K562 (cell line): ENCODE measurements around the gene CFAP73. TPM values are rescaled to one million over a fixed set of nuclear protein-coding genes. Genes with fewer than 3 reads are reported as not detected.

Experiments
- ATAC-seq: fragments of 200-7000 bp; cut with Tn5 transposase; 3 replicates; pipeline ENCODE4 v1.9.1; 2020; ENCODE audit warnings: moderate library complexity
- BruUV-seq: library from RNA; stranded (reverse); fragments of 400-500 nt; replicated peaks from 2 replicates; lab custom pipeline; 2021; lab: Mats Ljungman, UMichigan
- CTCF ChIA-PET: fragments of 300-600 bp; formaldehyde crosslinking; extraction: SDS; loops from one replicate; lab custom pipeline; 2021; ENCODE audit warnings: low intra/inter-chr PET ratio; lab: Yijun Ruan, JAX
- POLR2A ChIA-PET: fragments of 300-600, 350-650 bp; sonication (Branson Sonifier 250); formaldehyde crosslinking; extraction: SDS; loops from one replicate; lab custom pipeline; 2021; ENCODE audit warnings: antibody characterized with exemption, inconsistent platforms; lab: Yijun Ruan, JAX
- DNase-seq, 4 experiments: peaks; one replicate each; pipeline versions ENCODE4 v3.0.0 to v3.0.0-alpha.2; 2011 to 2018; ENCODE audit warnings: low spot score in 3 of 4, mixed read lengths in 3 of 4; ENCODE audit errors: extremely low read depth in 1 of 4
- FAIRE-seq: peaks from 2 replicates; lab custom pipeline; 2011; peaks lifted over from hg19 to GRCh38; lab: Jason Lieb, UNC
- H2AFZ ChIP-seq: 2 replicates; pipeline ENCODE4 v1.6.0; 2011; ENCODE audit warnings: low read depth, low read length, control low read depth, inconsistent platforms
- H3K27ac ChIP-seq: fragments of 200-600 bp; 3 replicates; pipeline ENCODE4 v1.8.0; 2011; ENCODE audit warnings: low read depth, mild to moderate bottlenecking, control low read depth, inconsistent platforms, low read length, moderate library complexity, mixed read lengths; ENCODE audit errors: extremely low read depth
- H3K27me3 ChIP-seq, 2 experiments: fragments of 300-600 bp in 1 of 2; 2 replicates in 1 of 2; 3 replicates in 1 of 2; pipeline versions ENCODE4 v1.6.0 to v1.8.0; 2011; ENCODE audit warnings: inconsistent platforms in 2 of 2, low read length in 2 of 2, mild to moderate bottlenecking in 1 of 2, mixed read lengths in 1 of 2, moderate library complexity in 1 of 2; ENCODE audit not compliant: control insufficient read depth in 2 of 2, insufficient read depth in 2 of 2
- H3K36me3 ChIP-seq: fragments of 300-600 bp; 3 replicates; pipeline ENCODE4 v1.8.0; 2011; ENCODE audit warnings: mild to moderate bottlenecking, low read length, inconsistent platforms; ENCODE audit not compliant: control insufficient read depth, insufficient read depth
- H3K4me1 ChIP-seq, 2 experiments: fragments of 200-600 bp in 1 of 2; replicated peaks in 1 of 2; 2 replicates in 1 of 2; 3 replicates in 1 of 2; pipeline versions ENCODE4 v1.5.1 to v1.8.0; 2011; ENCODE audit warnings: inconsistent platforms in 2 of 2, low read length in 2 of 2, mild to moderate bottlenecking in 1 of 2, mixed read lengths in 1 of 2, moderate library complexity in 1 of 2; ENCODE audit not compliant: control insufficient read depth in 2 of 2, insufficient read depth in 2 of 2
- H3K4me2 ChIP-seq: 2 replicates; pipeline ENCODE4 v1.6.1; 2011; ENCODE audit warnings: low read length, control low read depth, inconsistent platforms, mixed read lengths; ENCODE audit not compliant: insufficient read depth
- H3K4me3 ChIP-seq: fragments of 200-600 bp; sonication (generic), shearing (Covaris generic); 2 replicates; pipeline ENCODE4 v1.5.1; 2016; ENCODE audit warnings: control low read depth, inconsistent platforms
- H3K79me2 ChIP-seq: fragments of 200-600 bp; 3 replicates; pipeline ENCODE4 v1.8.0; 2011; ENCODE audit warnings: low read length, inconsistent platforms; ENCODE audit not compliant: control insufficient read depth, insufficient read depth
- H3K9ac ChIP-seq, 2 experiments: 2 replicates each; pipeline versions ENCODE4 v1.6.0 to v1.6.1; 2011; ENCODE audit warnings: low read depth in 2 of 2, low read length in 2 of 2, control low read depth in 1 of 2, inconsistent platforms in 1 of 2, mild to moderate bottlenecking in 1 of 2, mixed read lengths in 1 of 2; ENCODE audit not compliant: insufficient read depth in 1 of 2
- H3K9me1 ChIP-seq: one replicate; pipeline ENCODE4 v1.6.0; 2011; ENCODE audit warnings: inconsistent platforms, mild to moderate bottlenecking, low read length, moderate library complexity; ENCODE audit not compliant: control insufficient read depth, insufficient read depth
- H3K9me3 ChIP-seq: replicated peaks from 2 replicates; pipeline ENCODE4 v1.5.1; 2011; ENCODE audit warnings: low read depth, low read length, inconsistent platforms; ENCODE audit not compliant: control insufficient read depth, insufficient read depth
- H4K20me1 ChIP-seq: replicated peaks from 2 replicates; pipeline ENCODE4 v1.6.1; 2011; ENCODE audit warnings: low read length, inconsistent platforms, mixed read lengths; ENCODE audit not compliant: control insufficient read depth, insufficient read depth
- CBFB ChIP-seq: sonication (generic); formaldehyde crosslinking; IDR thresholded peaks from 2 replicates; pipeline ENCODE4 v1.4.0; 2020; ENCODE audit warnings: mild to moderate bottlenecking, missing genetic modification reagents
- CREB1 ChIP-seq, 2 experiments: sonication (generic) in 1 of 2; formaldehyde crosslinking in 1 of 2; IDR thresholded peaks; 2 replicates each; pipeline versions ENCODE4 v1.6.1 to v1.8.0; 2012 to 2022; ENCODE audit warnings: inconsistent platforms in 1 of 2, mild to moderate bottlenecking in 1 of 2, missing genetic modification reagents in 1 of 2, moderate library complexity in 1 of 2
- CREBBP ChIP-seq: IDR thresholded peaks from one replicate; pipeline ENCODE4 v1.6.1; 2012; ENCODE audit warnings: low read depth, mild to moderate bottlenecking, control low read depth, inconsistent platforms, low read length
- ELF4 ChIP-seq: fragments of 450-650 bp; formaldehyde crosslinking; IDR thresholded peaks from 2 replicates; pipeline ENCODE4 v1.4.0; 2022; ENCODE audit warnings: missing genetic modification characterization
- FUS ChIP-seq: fragments of 200-400 bp; formaldehyde crosslinking; optimal IDR thresholded peaks from 2 replicates; pipeline ENCODE3; 2017; ENCODE audit warnings: low read depth, low read length
- IRF2 ChIP-seq: sonication (generic); formaldehyde crosslinking; IDR thresholded peaks from 2 replicates; pipeline ENCODE4 v1.8.1; 2022; ENCODE audit warnings: mild to moderate bottlenecking, missing genetic modification reagents
- LCOR ChIP-seq: sonication (generic); formaldehyde crosslinking; IDR thresholded peaks from 2 replicates; pipeline ENCODE4 v1.8.0; 2022; ENCODE audit warnings: mild to moderate bottlenecking, missing genetic modification reagents
- SAFB2 ChIP-seq: fragments of 200-400 bp; formaldehyde crosslinking; IDR thresholded peaks from 2 replicates; pipeline ENCODE4 v1.6.1; 2018; ENCODE audit warnings: borderline replicate concordance, low read length, low read depth, moderate library complexity; ENCODE audit not compliant: severe bottlenecking
- SMAD4 ChIP-seq: fragments of 250-450 bp; sonication (Bioruptor Pico); conservative IDR thresholded peaks from 2 replicates; pipeline ENCODE4 v1.8.0; 2021; ENCODE audit warnings: inconsistent platforms, mild to moderate bottlenecking, moderate library complexity
- STAT5A ChIP-seq: IDR thresholded peaks from 2 replicates; pipeline ENCODE4 v1.6.1; 2012; ENCODE audit warnings: low read length, inconsistent platforms, borderline replicate concordance
- TCF3 ChIP-seq: sonication (generic); formaldehyde crosslinking; IDR thresholded peaks from 2 replicates; pipeline ENCODE4 v1.4.0; 2020; ENCODE audit warnings: mild to moderate bottlenecking, missing genetic modification reagents
- XRCC5 ChIP-seq: fragments of 200-400 bp; formaldehyde crosslinking; IDR thresholded peaks from 2 replicates; pipeline ENCODE4 v1.6.1; 2017; ENCODE audit warnings: low read depth, mild to moderate bottlenecking, low read length
- ZNF146 ChIP-seq: IDR thresholded peaks from one replicate; pipeline ENCODE4 v1.6.1; 2018; ENCODE audit warnings: missing compliant biosample characterization; ENCODE audit not compliant: unreplicated experiment
- ZNF696 ChIP-seq: fragments of 250-450 bp; sonication (Bioruptor Pico); conservative IDR thresholded peaks from 2 replicates; pipeline ENCODE4 v1.4.0; 2020; ENCODE audit warnings: mild to moderate bottlenecking, moderate library complexity
- WGBS: fragments of 100-300 bp; shearing (Covaris generic); methylation state at CpG from one replicate; pipeline ENCODE4 v1.1.6; 2016; ENCODE audit warnings: low coverage, mixed read lengths; ENCODE audit not compliant: insufficient coverage; ENCODE audit errors: missing lambda C conversion rate; 5-methylcytosine and 5-hydroxymethylcytosine counted together
- in situ Hi-C: fragments of 300-500 bp; cut with MboI; formaldehyde crosslinking; loops from 4 replicates; pipeline ENCODE4 v1.15.0; 2018; ENCODE audit warnings: inconsistent platforms, mixed read lengths
- intact Hi-C: fragments of 100-400 bp; cut with micrococcal nuclease; formaldehyde crosslinking; loops from 2 replicates; pipeline ENCODE4 v1.14.2; 2022
- polyA plus RNA-seq, 8 experiments: library from polyadenylated mRNA; depleted of rRNA in 4 of 8; stranded (reverse) in 5 of 8; unstranded in 3 of 8; fragments of >200 nt; fragmentation: Nextera tagmentation in 2 of 8; fragmentation: Illumina TruSeq in 1 of 8; extraction: Ambion mirVana in 2 of 8; extraction: Trizol in 1 of 8; gene quantifications; 2 replicates each; pipeline versions ENCODE4 v1.2.1 to v1.2.3, GENCODE V29; 2011 to 2014; ENCODE audit warnings: inconsistent platforms in 1 of 8, missing spikeins in 1 of 8
- total RNA-seq, 7 experiments: library from RNA; depleted of rRNA in 6 of 7; stranded (reverse); fragments of >200 nt in 6 of 7; fragmentation: Illumina TruSeq in 2 of 7; extraction: Trizol in 2 of 7; gene quantifications; 2 replicates each; pipeline versions ENCODE4 v1.2.1 to v1.2.3, GENCODE V29; 2011 to 2021; ENCODE audit warnings: low replicate concordance in 1 of 7
- TF ChIP-seq, protein P1 (sequence below): fragments of 250-450 bp; sonication (Bioruptor Pico); IDR thresholded peaks from 2 replicates; pipeline ENCODE4 v1.8.0; 2021; ENCODE audit warnings: mild to moderate bottlenecking, moderate library complexity
- TF ChIP-seq, protein P2 (sequence below): sonication (generic); formaldehyde crosslinking; IDR thresholded peaks from 2 replicates; pipeline ENCODE4 v1.8.0; 2022; ENCODE audit warnings: mild to moderate bottlenecking, missing genetic modification reagents

The CFAP73 gene
- total and polyA plus RNA-seq, 9 of the 15 experiments (the other 6 are each of a cell fraction or from before 2014, with no cell fraction given): not detected

DNA sequence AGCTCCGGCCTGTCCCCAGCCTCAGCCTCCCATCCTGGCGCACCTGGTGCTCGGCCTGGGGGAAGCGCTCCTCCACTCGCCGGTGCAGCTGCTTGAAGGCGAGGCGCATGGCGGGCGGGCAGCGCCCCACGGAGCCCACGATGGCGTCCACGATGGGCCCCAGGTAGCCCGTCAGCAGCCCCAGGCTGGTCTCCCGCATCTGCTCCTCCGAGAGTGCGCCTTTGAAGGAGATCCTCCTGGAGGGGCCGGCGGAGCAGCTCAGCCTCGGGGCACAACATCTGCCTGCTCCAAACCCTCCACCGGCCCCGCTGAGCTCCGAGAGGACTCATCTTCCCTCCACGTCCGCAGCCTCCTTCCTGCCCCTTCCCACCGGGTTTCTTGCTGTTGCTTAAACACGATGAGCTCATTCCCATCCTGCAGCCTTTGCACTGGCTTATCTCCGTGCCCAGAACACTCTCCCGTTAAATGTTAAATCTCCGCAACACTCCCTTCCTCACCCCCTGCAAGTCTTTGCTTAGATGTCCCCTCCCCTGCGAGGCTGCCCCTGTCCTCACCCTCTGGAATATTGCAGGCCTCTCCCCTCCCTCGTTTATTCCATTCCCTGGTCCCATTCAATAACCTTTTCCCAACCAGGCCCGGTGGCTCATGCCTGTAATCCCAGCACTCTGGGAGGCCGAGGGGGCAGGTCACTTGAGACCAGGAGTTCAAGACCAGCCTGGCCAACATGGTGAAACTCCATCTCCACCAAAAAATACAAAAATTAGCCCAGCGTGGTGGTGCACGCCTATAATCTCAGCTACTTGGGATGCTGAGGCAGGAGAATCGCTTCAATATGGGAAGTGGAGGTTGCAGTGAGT is 37.3 kb upstream of the CFAP73 start:
- H3K27me3 ChIP-seq: peaks cover 31 to 67% of the 10 kb centered on the region in 2 experiments; a peak in 4 of 5 replicates
- CTCF ChIA-PET: no interaction called here
- H3K9me3 ChIP-seq: no peaks in the 10 kb centered on the region
- H3K79me2 ChIP-seq: no peaks in the 10 kb centered on the region
- H3K4me2 ChIP-seq: no peak overlapping the region
- BruUV-seq: no TSS peak
- peaks cover 2% of the 10 kb centered on the region for H3K9me1 ChIP-seq
- no peak for DNase-seq
- H3K27ac ChIP-seq: no peak overlapping the region
- POLR2A ChIA-PET: interaction anchor here (0.8 kb wide), 1 partner anchor 15 kb away, joined by 3 read pairs; no protein-coding TSS in a partner anchor
- no peak for FAIRE-seq
- intact Hi-C loops: no loop called here
- H4K20me1 ChIP-seq: peaks cover 17% of the 10 kb centered on the region; the same call in 1 of the 2 replicates
- peak overlapping the region in 1 of 2 experiments; percentile 17; a peak in 1 of 4 replicates for H3K9ac ChIP-seq
- H2AFZ ChIP-seq: no peak overlapping the region
- peaks cover 0 to 21% of the 10 kb centered on the region in 2 experiments; a peak in 1 of 5 replicates for H3K4me1 ChIP-seq
- no peaks in the 10 kb centered on the region for H3K36me3 ChIP-seq
- in situ Hi-C loops: no loop called here
- no peak overlapping the region for H3K4me3 ChIP-seq
- WGBS: 9% methylated on average over 30 of the region's 39 CpGs
- ATAC-seq: peak; percentile 16; the same call in 2 of the 3 replicates
- TF ChIP-seq TCF3 (CRISPR knock-in tag): peak; percentile 32; the same call in 1 of the 2 replicates
- TF ChIP-seq CBFB (CRISPR knock-in tag): no peak
- TF ChIP-seq STAT5A: no peak
- TF ChIP-seq, protein P1, sequence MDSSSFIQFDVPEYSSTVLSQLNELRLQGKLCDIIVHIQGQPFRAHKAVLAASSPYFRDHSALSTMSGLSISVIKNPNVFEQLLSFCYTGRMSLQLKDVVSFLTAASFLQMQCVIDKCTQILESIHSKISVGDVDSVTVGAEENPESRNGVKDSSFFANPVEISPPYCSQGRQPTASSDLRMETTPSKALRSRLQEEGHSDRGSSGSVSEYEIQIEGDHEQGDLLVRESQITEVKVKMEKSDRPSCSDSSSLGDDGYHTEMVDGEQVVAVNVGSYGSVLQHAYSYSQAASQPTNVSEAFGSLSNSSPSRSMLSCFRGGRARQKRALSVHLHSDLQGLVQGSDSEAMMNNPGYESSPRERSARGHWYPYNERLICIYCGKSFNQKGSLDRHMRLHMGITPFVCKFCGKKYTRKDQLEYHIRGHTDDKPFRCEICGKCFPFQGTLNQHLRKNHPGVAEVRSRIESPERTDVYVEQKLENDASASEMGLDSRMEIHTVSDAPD (CRISPR knock-in tag): no peak
- TF ChIP-seq IRF2 (CRISPR knock-in tag): no peak
- TF ChIP-seq XRCC5: no peak
- no peak for TF ChIP-seq ZNF146 (CRISPR knock-in tag)
- no peak for TF ChIP-seq LCOR (CRISPR knock-in tag)
- no peak for TF ChIP-seq ZNF696
- TF ChIP-seq CREBBP: no peak
- no peak for TF ChIP-seq FUS
- no peak for TF ChIP-seq ELF4
- no peak for TF ChIP-seq SAFB2
- TF ChIP-seq SMAD4 (CRISPR knock-in tag): no peak
- TF ChIP-seq, protein P2, sequence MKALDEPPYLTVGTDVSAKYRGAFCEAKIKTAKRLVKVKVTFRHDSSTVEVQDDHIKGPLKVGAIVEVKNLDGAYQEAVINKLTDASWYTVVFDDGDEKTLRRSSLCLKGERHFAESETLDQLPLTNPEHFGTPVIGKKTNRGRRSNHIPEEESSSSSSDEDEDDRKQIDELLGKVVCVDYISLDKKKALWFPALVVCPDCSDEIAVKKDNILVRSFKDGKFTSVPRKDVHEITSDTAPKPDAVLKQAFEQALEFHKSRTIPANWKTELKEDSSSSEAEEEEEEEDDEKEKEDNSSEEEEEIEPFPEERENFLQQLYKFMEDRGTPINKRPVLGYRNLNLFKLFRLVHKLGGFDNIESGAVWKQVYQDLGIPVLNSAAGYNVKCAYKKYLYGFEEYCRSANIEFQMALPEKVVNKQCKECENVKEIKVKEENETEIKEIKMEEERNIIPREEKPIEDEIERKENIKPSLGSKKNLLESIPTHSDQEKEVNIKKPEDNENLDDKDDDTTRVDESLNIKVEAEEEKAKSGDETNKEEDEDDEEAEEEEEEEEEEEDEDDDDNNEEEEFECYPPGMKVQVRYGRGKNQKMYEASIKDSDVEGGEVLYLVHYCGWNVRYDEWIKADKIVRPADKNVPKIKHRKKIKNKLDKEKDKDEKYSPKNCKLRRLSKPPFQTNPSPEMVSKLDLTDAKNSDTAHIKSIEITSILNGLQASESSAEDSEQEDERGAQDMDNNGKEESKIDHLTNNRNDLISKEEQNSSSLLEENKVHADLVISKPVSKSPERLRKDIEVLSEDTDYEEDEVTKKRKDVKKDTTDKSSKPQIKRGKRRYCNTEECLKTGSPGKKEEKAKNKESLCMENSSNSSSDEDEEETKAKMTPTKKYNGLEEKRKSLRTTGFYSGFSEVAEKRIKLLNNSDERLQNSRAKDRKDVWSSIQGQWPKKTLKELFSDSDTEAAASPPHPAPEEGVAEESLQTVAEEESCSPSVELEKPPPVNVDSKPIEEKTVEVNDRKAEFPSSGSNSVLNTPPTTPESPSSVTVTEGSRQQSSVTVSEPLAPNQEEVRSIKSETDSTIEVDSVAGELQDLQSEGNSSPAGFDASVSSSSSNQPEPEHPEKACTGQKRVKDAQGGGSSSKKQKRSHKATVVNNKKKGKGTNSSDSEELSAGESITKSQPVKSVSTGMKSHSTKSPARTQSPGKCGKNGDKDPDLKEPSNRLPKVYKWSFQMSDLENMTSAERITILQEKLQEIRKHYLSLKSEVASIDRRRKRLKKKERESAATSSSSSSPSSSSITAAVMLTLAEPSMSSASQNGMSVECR (CRISPR knock-in tag): no peak
- no peak for TF ChIP-seq CREB1 (IDR thresholded peaks at IDR 0.05)
- no peak for TF ChIP-seq CREB1 (CRISPR knock-in tag; IDR thresholded peaks at IDR 0.05)
